ENCODE measurements around the gene EBF3. TPM values are rescaled to one million over a fixed set of nuclear protein-coding genes. Genes with fewer than 3 reads are reported as not detected.

Gene EBF3
- total RNA-seq, 1 donor from 2014 or later, result 0.82 TPM

GRCh38 chr10:129846991-129847391 is 117.1 kb downstream of the EBF3 start:
- DNase-seq (ENCODE audit: low spot score in 2 of 2) (no peak), FAIRE-seq (no peak)

GRCh38 chr10:129845111-129845753 is 118.8 kb downstream of the EBF3 start:
- DNase-seq (ENCODE audit: low spot score in 2 of 2), result no peak
- no peak for FAIRE-seq

DNA sequence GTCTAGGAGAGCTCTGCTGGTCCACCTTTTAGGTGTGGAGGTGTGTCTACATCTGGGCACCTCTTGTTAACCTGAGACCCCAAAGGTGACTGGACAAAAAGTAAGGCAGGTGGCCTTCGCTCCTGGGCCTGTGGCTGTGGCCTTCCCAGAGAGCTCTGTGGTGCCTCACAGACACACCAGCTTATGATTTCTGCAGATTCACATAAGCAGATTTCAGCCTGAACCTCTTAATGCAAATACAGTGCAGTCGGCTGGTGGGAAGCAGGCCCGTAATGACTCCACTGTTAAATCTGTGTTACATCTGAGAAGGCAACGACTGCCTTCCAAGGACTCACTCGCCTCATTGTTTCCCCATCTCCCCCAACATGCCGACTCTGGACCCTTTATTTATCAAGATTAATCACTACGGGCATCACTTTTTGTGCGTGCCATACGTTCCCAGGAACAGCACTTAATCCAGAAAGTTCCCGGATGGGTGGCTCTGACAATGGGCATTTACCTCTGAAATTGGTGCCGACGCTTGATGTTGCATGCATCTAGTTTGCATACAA is 119.8 kb downstream of the EBF3 start:
- DNase-seq (ENCODE audit: low spot score in 2 of 2), result no peak
- FAIRE-seq, result no peak

DNA sequence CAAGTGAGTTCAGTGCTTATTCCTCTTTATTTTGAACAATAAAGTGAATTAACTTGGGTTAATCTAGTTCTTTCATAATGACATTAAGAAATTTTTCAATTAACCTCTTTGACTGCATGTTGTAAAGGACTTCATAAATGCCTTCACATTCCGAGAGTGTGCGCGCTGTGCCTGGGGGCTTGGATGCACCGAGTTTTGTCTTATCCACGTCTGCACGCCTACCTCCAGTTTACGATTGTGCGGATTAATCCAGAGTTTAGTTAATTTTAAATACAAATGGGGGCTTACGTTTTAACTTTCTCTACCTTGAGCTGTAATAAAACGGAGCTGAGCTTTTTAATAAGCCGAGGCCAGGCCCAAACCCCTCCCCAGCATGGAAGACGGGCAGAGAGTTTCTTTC is 120.4 kb downstream of the EBF3 start:
- DNase-seq (ENCODE audit: low spot score in 2 of 2) (no peak), FAIRE-seq (no peak)

GRCh38 chr10:129843131-129843541 is 120.9 kb downstream of the EBF3 start:
- DNase-seq (ENCODE audit: low spot score in 2 of 2) (no peak), FAIRE-seq (no peak)

DNA sequence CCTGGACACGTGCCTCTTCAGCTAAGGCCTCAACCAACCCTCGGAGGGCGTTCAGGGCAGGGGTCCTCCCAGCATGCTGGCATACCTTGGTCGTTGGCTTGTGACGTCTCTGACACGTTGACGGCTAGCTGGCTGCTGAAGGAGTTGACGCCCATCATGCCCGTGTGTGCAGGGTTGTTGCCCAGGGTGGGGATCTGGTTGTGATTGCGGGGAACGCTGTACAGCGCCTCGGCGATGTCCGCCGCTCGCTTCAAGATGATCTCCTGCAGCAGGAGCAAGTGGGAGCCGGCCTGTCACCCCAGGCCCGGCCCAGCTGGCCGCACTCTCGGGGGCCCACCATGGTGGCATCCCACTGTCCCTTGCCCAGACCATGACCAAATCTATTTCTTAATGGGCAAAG is 122.0 kb downstream of the EBF3 start:
- DNase-seq (ENCODE audit: low spot score in 2 of 2), result no peak
- no peak for FAIRE-seq

GRCh38 chr10:129841590-129841989 is 122.5 kb downstream of the EBF3 start:
- no peak for FAIRE-seq
- DNase-seq (ENCODE audit: low spot score in 2 of 2), result no peak

DNA sequence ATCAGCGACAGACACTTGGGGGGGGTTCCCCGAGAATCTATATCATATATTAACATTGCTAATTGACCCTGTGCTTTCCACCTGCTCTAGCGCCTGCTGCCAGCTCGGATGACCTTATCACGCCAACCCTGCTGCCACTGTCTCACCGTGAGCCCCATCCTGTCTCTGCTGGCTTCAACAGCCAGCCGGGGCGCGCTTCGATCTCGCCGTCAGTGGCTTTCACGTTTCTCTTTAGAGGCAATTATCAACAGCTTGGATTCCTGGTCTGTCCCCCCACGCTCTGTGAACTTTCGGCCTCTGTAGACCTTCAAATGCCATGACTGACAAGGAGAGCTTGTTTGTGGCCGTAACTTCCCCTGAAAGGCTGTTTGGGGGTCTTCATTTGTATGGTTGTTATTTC is 123.0 kb downstream of the EBF3 start:
- no peak for FAIRE-seq
- no peak for DNase-seq (ENCODE audit: low spot score in 2 of 2)

DNA sequence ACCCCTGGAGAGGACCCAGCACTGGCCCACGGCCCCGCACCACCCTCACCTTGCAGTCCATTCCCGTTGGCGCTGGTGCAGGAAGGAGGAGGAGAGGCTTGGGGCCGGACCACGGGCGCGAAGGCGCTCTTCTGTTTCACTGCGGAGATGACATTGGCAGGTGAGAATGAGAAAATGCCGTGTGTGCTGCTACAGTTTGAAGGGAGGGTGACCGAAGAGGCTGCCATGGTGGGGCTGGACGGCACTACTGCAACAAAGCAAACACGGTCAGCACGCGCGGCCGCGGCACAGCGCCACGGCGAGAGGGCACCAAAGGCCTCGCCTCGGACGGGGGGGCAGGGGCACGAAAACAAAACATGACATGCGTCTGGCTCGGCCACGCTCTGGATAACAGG is 123.9 kb downstream of the EBF3 start:
- no peak for FAIRE-seq

DNA sequence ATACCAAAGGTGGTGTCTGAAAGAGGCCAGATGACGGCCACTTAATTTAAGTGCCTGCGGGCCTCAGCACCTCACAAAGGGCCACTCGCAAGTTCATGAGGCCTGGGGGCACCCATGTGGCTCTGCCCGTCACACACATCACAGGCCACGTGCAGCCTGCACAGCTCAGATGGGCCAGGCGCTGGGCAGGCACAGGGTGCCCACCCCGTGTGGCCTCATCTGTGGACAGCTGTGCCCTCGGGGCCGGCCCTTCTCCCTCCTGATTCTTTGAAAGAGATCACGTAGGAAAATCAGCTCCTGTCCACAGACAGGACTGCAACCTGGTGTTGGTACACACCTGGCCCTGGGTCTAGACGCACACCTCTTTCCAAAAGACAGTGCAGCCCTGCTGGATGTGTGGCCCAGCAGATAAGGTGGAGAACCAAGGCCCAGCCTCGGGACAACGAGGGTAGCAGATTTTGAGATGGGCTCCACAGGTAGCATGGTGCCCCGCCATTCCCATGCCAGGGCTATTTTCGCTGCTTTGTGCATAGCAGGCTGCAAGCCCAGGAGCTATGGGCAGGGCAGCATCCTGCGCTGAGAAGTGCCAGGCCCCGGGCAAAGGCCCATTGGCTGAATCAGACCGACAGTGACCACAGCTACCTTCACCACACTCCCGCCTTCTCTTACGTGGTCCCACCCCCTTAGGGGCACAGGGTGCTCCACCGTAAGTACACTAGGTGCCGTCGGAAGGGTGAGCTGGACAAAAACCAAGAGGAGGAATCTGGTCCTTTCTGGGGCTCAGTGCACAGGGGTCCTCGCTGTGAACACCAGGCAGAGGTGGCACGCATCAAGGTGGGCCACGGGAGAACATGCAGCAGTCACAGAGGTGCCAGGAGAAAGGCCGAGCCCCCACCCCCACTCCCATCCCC is 124.5 kb downstream of the EBF3 start:
- FAIRE-seq, result no peak
- no peak for DNase-seq (ENCODE audit: low spot score in 2 of 2)

More for the DNA sequence above, 123.9 kb downstream of the EBF3 start:
- DNase-seq (ENCODE audit: low spot score in 2 of 2), result no peak

DNA sequence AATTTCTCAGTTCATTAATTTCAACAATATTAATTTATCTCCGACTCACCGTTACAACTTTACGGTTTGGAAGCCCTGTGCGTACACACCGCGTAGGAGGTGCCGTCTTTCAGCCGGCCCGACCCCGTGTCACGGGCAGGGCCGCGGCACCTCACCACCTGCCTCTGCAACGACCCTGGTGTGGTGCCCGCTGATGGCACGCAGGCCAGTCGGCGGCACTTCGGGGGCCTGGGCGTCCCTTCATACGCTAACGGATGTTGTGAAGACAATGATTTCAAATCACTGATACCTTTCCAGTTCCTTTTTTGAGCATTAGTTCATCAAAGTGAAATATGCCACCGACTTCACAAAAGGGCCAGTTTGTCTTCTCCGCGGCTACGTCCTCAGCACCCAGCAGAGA is 125.3 kb downstream of the EBF3 start:
- DNase-seq (ENCODE audit: low spot score in 2 of 2) (no peak), FAIRE-seq (no peak)

DNA sequence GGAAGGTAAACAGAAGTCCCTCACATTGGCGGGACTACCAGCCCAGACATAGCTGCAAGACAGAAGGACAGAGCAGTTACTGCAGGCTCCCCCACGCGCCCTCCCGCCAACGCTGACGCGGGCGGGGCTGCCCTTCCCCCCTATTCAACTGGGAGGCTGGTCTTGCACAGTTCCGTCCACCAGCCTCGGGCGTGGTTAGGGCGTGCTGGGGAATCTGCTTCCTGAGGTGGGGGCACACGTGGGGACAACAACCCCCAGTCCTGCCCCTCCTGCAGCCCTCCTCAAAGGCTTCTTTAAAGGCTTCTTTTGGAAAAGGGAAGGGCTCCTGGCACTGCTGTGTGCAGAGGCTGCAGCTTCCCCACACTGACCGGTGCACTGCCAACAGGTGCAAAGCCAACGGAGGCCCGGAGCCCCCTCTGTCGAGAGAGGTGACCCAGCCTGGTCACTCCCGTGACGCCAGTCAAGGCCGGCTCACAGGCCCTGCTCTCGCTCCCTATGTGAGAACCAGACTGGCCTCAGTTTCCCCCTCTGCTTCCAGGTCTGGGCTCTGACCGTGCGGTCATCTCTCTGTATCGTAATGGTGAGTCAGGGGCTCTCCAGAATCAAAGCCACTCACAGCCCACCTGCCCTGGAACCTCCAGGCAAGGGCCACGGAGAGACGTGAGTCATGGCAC is 126.0 kb downstream of the EBF3 start:
- no peak for DNase-seq (ENCODE audit: low spot score in 2 of 2)
- FAIRE-seq, result no peak

DNA sequence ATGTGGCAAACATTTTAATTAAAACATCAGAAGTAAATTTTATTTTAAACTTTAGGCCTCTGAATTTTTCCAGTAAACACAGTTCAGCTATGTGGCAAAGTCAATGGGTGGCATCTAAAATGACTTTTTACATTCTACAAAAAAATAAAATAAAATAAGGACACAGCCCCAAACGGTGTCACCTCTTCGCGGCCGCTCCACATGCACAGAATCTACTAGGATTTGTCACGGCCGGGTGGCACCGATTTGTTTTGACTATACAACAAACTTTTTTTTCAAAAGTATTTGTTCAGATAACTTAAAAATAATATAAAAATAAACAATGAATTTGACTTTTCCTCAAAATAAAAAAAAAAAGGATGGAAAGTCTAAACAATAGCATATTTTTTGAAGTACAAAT is 127.8 kb downstream of the EBF3 start:
- no peak for FAIRE-seq

DNA sequence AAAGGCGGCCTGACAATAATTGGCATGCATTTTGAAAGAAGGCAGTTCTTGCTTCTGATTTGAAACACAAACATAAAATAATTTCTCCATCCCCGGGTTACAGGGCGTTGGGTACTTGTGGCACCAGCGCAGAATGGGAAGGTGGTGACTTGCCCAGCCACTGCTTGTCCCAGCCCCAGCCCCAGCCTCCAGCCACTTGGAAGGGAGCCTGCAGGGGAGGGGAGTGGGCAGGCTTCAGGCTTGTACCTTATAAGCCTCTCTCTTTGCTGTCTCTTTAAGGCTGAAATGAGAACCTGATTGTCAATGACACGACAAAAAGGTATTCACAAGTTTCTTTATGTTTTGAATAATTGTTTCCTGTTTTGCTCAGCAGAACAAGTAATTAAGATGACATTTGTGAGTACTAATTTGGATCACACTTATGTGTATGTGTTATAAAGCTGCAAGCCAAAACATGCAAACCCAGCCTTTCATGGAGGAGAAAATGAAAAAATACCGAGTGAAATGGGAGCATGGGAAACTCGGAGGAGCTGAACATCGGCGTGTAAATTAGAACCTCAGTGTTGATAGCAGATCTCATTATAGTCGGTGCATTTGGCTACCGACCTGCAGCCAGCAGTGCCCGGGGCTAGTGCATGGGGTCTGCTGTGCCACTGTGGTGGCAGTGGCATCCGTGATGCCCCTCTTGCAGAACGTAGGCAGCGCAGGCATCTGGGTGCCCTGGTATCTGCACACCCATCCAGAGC is 129.9 kb downstream of the EBF3 start:
- FAIRE-seq, result no peak
- no peak for DNase-seq (ENCODE audit: low spot score in 2 of 2)

More for the DNA sequence above, 127.8 kb downstream of the EBF3 start:
- no peak for DNase-seq (ENCODE audit: low spot score in 2 of 2)

- DNase-seq (ENCODE audit: low spot score in 2 of 2) (no peak), FAIRE-seq (no peak)
These were observed 130.6 kb downstream of the EBF3 start for GRCh38 chr10:129833468-129833950.

DNA sequence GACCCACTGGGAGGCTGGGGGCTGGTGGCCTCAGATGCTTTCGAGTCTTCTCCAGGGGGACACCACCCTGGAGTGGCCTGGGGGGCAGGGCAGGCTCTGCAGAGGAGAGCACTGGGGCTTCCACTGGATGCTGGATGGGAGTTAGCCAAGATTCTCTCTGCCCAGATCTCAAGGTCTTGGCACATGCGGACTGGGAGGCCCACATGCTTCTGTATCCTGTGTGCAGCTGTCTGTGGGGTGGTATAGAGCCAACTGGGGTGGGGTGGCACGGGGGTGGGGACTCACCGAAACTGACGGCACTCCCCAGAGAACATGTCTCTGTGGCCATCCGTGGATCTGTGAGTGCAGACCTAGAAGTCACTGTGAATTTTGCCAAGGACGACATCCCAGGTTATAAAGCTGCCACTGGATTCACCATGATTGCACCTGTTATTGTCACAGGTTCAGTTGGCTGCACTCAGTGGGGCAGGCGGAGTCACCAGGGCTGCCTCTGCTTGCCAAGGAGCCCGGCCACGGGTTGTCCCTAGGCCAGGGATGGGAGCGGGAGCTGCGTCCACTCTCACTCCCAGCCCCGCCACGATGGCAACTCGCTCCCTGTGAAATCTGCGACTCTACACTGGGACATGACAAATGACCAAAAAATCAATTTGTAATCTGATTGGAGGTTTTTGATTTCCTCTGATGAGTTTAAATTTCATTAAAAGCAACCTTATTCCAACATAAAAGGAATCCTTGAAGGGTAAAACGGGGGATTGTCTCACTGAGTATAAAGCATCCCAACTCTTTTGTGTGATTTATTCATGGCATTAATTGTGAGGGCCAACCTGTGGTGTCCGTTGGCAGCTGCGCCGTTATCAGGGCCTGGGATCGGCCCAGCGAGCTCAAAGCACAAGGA is 131.3 kb downstream of the EBF3 start:
- no peak for DNase-seq (ENCODE audit: low spot score in 2 of 2)
- FAIRE-seq, result no peak

DNA sequence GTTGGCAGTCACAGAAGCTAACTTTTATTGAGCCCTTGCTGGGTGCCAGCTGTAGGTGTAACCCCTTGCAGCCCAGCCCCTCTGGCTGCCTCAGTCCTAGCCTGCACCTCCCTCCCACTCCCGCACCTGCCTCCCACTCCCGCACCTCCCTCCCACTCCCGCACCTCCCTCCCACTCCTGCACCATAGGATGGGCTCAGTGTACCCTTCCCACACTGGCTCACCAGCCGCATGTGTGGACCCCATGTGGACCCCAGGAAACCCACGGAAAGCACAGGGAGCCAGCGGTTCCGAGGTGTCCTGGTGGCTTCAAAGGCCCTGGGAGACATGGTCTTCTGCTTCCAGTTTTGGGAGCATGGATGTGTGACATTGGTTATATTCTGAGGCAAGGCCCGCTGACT is 132.9 kb downstream of the EBF3 start:
- FAIRE-seq (no peak), DNase-seq (ENCODE audit: low spot score in 2 of 2) (no peak)

DNA sequence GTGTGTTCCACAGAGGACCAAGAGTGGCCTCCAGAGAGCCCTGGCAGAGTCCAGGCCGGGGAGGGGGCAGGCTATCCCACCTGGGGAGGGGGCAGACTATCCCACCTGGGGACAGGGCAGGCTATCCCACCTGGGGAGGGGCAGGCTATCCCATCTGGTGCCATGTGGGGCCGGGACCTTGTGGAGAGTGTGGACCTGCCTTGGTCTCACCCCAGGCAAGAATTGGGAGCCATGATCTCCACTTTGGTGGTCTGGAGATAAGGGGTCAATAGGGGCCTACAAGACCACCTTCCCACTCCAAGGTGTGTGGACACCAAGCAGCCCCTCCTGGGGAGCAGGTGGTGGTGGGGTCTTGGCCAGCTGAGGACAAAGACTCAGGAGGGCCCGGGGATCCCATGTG is 138.2 kb downstream of the EBF3 start:
- DNase-seq (ENCODE audit: low spot score in 2 of 2) (no peak), FAIRE-seq (no peak)

DNA sequence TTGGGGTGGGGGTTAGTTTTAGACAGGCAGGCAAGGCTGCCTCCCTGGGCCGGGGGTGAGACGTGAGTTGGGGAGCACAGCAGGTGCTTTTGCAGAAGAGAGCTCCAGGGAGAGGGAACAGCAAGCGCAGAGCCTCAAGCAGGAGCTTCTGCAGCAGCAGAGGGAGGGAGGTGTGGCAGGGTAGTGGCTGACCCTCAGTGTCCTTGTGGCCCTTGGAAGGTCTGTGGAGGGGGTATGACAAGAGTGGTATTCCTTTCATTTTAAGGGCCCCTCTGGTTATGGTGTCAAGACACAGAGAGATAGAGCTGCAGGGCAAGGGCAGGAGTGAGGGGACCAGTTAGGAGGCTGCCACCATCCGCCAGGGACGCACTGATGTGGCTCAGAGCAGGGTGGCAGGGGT is 138.9 kb downstream of the EBF3 start:
- DNase-seq (ENCODE audit: low spot score in 2 of 2), result no peak
- FAIRE-seq, result no peak
